RPMI7951 (cell line): ENCODE data around the gene NEMF. TPM values are rescaled to one million over a fixed set of nuclear protein-coding genes. Genes with fewer than 3 reads are reported as not detected.
"Not testable (repeated sequence)": the region's sequence is repeated elsewhere in the genome, so short reads cannot be mapped to it uniquely, and the experiment has no call there.

Experiments used
- DNase-seq: peaks from one replicate; pipeline ENCODE4 v3.0.0-alpha.2; 2012; ENCODE audit warnings: low read depth
- total RNA-seq: library from RNA; depleted of rRNA; stranded (reverse); fragments of >200 nt; shearing (Covaris generic); gene quantifications from 2 replicates; pipeline ENCODE4 v1.2.3, GENCODE V29; 2014; rRNA removed

Gene NEMF
- total RNA-seq, 1 experiment from 2014 or later = 49.5 TPM

DNA sequence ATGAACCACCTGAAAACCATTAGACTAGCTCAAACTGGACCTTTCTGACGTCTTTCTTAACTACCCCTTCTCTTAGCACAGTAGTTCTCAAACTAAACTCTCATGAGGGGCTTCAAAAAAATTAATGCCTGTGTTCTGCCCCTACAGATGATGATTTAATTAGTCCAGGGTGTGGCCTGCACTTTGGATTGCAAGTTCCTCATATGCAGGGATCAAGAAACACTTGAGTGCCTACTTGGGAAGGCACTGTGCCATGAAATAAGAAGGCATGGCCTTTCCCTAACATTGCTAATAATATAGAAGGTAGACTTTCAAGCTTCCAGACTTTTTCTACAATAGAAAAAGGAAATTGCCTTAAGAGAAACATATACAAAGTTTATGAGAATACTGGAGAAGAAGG, 107.4 kb downstream of the NEMF start:
- no peak for DNase-seq

DNA sequence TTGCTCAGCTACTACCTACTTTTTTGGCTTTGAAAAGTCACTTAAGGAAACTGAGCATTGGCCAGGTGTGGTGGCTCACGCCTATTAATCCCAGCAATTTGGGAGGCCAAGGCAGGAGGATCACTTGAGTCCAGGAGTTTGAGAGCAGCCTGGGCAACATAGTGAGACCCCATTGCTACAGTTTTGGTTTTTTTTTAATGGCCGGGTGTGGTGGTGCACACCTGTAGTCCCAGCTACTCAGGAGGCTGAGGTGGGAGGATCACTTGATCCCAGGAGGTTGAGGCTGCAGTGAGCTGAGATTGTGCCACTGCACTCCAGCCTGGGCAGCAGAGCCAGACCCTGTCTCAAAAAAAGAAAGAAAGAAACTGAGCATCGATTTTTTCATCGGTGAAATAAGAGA, 116.9 kb downstream of the NEMF start:
- DNase-seq = not testable (repeated sequence)

DNA sequence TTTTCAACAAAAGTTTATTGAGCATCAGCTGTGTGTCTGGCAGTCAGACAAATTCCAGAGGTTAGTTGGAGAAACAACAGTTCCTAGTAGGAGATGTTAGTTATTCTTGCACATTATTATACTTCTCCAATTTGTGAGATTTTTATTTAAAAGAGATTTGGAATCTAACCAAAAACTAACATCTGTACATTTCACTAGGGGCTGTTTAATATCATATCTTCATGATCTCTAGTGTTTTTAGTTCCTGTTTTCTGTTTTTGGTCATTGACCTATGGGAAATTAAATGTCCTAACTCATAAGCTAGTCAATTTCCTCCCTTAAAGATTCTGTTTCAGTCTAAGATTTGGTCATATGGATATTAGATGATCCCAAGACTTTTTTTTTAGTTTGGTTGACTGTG, 118.8 kb downstream of the NEMF start:
- DNase-seq = no peak

DNA sequence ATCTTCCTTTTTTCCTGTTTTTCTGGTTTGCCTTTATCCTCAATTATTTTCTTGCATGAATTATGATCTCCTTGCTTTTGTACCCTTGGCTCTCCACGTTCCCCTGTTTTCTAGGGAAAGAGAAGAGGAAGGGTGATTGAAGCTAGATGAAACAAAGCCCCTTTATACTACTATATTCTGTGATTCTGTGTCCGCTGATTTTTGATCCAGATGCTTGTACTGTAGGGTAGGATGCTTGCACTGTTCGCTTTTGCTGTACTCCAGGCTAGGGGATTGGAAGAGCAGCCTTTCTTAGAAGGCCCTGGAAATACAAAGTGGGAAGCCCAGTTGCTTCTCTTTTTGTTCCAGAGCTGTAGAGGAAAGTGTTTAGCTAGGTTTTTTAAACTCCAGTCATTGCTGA, 119.7 kb downstream of the NEMF start:
- DNase-seq = no peak

Other genes with a start within 250 kb of the NEMF start
- 287 and 313 TPM in 2 replicates for gene RPL36AL, start 232.2 kb downstream of the NEMF start, total RNA-seq
- gene MGAT2, start 232.0 kb downstream of the NEMF start, total RNA-seq = 62.2 and 73.3 TPM in 2 replicates
- gene DNAAF2, start 217.5 kb downstream of the NEMF start, total RNA-seq = 11.7 and 12.1 TPM in 2 replicates
- 55.1 and 56.2 TPM in 2 replicates for gene POLE2, start 164.6 kb downstream of the NEMF start, total RNA-seq
- gene KLHDC1, start 159.7 kb downstream of the NEMF start, total RNA-seq = 1.5 and 1.6 TPM in 2 replicates
- gene KLHDC2, start 84.6 kb downstream of the NEMF start, total RNA-seq = 56.1 and 58.5 TPM in 2 replicates
- gene ARF6, start 40.3 kb upstream of the NEMF start, total RNA-seq = 48.4 and 51.5 TPM in 2 replicates